ENCODE data around the gene ADGRF4. TPM values are rescaled to one million over a fixed set of nuclear protein-coding genes. Genes with fewer than 3 reads are reported as not detected.
"Not testable (repeated sequence)": the region's sequence is repeated elsewhere in the genome, so short reads cannot be mapped to it uniquely, and the experiment has no call there.

Gene ADGRF4
- total and polyA plus RNA-seq, 3 donors from 2014 or later = 0.12 to 0.58 (median 0.31) TPM

DNA sequence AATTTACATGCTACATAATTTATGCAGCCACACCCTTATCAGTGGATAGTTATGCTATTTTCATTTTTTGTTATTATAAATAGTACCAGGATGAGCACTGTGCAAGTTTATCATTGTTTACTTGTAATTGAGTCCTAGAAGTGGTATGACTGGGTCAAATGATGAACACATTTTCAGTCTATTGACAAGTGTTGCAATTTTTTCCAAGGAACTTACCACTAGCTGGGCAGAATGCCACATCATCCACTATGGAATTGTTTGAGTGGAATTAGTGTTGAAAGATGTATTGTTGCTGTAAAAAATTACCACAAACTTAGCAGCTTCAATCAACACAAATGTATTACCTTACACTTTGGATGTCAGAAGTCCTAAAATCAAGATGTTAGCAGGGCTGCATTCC, 45.4 kb downstream of the ADGRF4 start:
- DNase-seq = no peak
- no peak for TF ChIP-seq POLR2A (IDR thresholded peaks at IDR 0.05)
- TF ChIP-seq, protein P1, sequence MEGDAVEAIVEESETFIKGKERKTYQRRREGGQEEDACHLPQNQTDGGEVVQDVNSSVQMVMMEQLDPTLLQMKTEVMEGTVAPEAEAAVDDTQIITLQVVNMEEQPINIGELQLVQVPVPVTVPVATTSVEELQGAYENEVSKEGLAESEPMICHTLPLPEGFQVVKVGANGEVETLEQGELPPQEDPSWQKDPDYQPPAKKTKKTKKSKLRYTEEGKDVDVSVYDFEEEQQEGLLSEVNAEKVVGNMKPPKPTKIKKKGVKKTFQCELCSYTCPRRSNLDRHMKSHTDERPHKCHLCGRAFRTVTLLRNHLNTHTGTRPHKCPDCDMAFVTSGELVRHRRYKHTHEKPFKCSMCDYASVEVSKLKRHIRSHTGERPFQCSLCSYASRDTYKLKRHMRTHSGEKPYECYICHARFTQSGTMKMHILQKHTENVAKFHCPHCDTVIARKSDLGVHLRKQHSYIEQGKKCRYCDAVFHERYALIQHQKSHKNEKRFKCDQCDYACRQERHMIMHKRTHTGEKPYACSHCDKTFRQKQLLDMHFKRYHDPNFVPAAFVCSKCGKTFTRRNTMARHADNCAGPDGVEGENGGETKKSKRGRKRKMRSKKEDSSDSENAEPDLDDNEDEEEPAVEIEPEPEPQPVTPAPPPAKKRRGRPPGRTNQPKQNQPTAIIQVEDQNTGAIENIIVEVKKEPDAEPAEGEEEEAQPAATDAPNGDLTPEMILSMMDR (IDR thresholded peaks at IDR 0.05) = no peak
- no peaks in the 10 kb centered on the region for H3K27me3 ChIP-seq
- H3K4me1 ChIP-seq = no peaks in the 10 kb centered on the region
- no peaks in the 10 kb centered on the region for H3K9me3 ChIP-seq
- no peaks in the 10 kb centered on the region for H3K36me3 ChIP-seq (ENCODE audit: low read depth, missing control alignments)
- no peak overlapping the region for H3K4me3 ChIP-seq
- H3K27ac ChIP-seq = no peak overlapping the region
- intact Hi-C loops (cut with DNase I; ENCODE audit: low total_unique reads) = no loop called here

- H3K27ac ChIP-seq; H3K4me3 ChIP-seq; intact Hi-C loops (cut with DNase I; ENCODE audit: low total_unique reads); H3K36me3 ChIP-seq (ENCODE audit: low read depth, missing control alignments); H3K4me1 ChIP-seq; DNase-seq; H3K9me3 ChIP-seq; H3K27me3 ChIP-seq: not testable (repeated sequence)
- 91 to 93% methylated on average over 3 of the region's 3 CpGs for WGBS, 2 donors
These were observed 46.9 kb downstream of the ADGRF4 start for GRCh38 chr6:47745269-47745668.

DNA sequence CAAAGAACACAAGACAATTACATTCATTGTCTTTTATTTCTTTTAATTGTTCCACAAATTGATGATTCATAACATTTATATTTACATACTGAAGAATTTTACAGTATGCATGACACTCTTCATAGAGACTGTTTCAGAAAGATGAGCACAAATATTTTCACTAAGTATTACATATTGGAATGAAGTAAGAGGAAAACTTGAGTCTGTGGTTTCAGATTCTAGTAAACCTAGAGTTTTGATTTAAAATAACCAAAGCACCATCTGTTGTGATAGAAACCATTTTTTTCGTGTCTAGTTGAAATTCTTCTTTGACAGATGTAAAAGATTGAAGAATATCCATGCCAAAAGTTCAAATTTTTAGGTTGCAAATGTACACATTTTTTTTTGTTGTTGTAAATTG, 51.4 kb downstream of the ADGRF4 start:
- TF ChIP-seq, protein P1 (IDR thresholded peaks at IDR 0.05) = no peak
- no peak for TF ChIP-seq POLR2A (IDR thresholded peaks at IDR 0.05)
- no peaks in the 10 kb centered on the region for H3K36me3 ChIP-seq (ENCODE audit: low read depth, missing control alignments)
- intact Hi-C loops (cut with DNase I; ENCODE audit: low total_unique reads) = no loop called here
- no peaks in the 10 kb centered on the region for H3K27me3 ChIP-seq
- no peak overlapping the region for H3K27ac ChIP-seq
- no peaks in the 10 kb centered on the region for H3K9me3 ChIP-seq
- H3K4me1 ChIP-seq = no peaks in the 10 kb centered on the region
- 69 to 70% methylated on average over 1 of the region's 1 CpG for WGBS, 2 donors
- no peak overlapping the region for H3K4me3 ChIP-seq
- no peak for DNase-seq

DNA sequence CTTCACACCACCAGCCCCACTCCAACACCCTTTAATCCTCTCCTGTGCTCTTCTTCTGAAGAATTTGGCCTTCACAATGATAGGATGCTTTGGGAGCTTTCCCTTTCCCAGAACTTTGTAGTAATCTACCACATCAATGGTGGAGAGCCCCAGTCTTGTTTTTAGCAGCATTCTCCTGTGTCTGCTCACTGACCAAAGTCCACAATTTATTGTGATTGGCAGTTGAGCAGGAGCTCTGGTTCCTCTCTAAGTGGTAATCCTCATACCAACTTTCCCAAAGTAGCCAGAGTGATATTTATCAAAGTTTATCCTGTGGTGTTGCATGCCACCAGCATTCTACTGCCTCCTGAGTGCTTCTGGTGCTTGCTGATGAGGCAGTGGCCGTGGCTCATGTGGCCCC, 54.4 kb downstream of the ADGRF4 start:
- intact Hi-C loops (cut with DNase I; ENCODE audit: low total_unique reads) = no loop called here
- no peaks in the 10 kb centered on the region for H3K27me3 ChIP-seq
- TF ChIP-seq, protein P1 (IDR thresholded peaks at IDR 0.05) = no peak
- no peak for TF ChIP-seq POLR2A (IDR thresholded peaks at IDR 0.05)

DNA sequence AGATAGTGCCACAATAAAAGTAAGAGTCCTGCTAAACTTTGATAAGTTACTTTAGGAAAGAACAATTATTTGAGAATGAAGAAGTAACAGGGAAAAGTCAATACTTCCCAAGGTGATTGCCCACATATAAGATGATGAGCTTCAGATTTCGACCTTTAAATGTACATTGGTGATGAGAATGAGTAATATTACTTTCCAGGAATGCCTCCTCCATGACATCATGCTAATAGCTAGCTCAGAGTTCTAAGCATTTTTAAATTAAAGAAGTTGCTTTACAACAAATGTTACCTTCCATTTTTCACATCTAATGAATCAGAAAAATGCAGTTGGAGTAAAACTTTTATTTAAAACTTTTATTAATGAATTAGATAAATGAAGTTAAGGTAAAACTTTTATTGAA, 61.0 kb downstream of the ADGRF4 start:
- intact Hi-C loops (cut with DNase I; ENCODE audit: low total_unique reads) = no loop called here
- no peaks in the 10 kb centered on the region for H3K4me1 ChIP-seq
- 57 to 64% methylated on average over 1 of the region's 1 CpG for WGBS, 2 donors

More for the DNA sequence above, 54.4 kb downstream of the ADGRF4 start:
- Histone ChIP-seq H3K4me3 (no peak overlapping the region), H3K36me3 (ENCODE audit: low read depth, missing control alignments) (no peaks in the 10 kb centered on the region), H3K9me3 (no peaks in the 10 kb centered on the region), H3K4me1 (no peaks in the 10 kb centered on the region), H3K27ac (no peak overlapping the region)
- 75 to 81% methylated on average over 1 of the region's 1 CpG for WGBS, 2 donors
- no peak for DNase-seq

More for the DNA sequence above, 61.0 kb downstream of the ADGRF4 start:
- no peak overlapping the region for H3K4me3 ChIP-seq
- H3K9me3 ChIP-seq = no peaks in the 10 kb centered on the region
- no peak for DNase-seq
- TF ChIP-seq, protein P1 (IDR thresholded peaks at IDR 0.05) = no peak
- no peak for TF ChIP-seq POLR2A (IDR thresholded peaks at IDR 0.05)
- H3K36me3 ChIP-seq (ENCODE audit: low read depth, missing control alignments) = no peaks in the 10 kb centered on the region
- H3K27ac ChIP-seq = no peak overlapping the region
- no peaks in the 10 kb centered on the region for H3K27me3 ChIP-seq
